Middle frontal gyrus (tissue), 1 donor: Measurements from ENCODE around the gene MORC3.
"Not testable (repeated sequence)": the region's sequence is repeated elsewhere in the genome, so short reads cannot be mapped to it uniquely, and the experiment has no call there.

Source experiments
- DNase-seq: peaks from one replicate; pipeline ENCODE4 v3.0.0-alpha.2; 2015; ENCODE audit warnings: low spot score; ENCODE audit errors: extremely low spot score

MORC3 gene, protein sequence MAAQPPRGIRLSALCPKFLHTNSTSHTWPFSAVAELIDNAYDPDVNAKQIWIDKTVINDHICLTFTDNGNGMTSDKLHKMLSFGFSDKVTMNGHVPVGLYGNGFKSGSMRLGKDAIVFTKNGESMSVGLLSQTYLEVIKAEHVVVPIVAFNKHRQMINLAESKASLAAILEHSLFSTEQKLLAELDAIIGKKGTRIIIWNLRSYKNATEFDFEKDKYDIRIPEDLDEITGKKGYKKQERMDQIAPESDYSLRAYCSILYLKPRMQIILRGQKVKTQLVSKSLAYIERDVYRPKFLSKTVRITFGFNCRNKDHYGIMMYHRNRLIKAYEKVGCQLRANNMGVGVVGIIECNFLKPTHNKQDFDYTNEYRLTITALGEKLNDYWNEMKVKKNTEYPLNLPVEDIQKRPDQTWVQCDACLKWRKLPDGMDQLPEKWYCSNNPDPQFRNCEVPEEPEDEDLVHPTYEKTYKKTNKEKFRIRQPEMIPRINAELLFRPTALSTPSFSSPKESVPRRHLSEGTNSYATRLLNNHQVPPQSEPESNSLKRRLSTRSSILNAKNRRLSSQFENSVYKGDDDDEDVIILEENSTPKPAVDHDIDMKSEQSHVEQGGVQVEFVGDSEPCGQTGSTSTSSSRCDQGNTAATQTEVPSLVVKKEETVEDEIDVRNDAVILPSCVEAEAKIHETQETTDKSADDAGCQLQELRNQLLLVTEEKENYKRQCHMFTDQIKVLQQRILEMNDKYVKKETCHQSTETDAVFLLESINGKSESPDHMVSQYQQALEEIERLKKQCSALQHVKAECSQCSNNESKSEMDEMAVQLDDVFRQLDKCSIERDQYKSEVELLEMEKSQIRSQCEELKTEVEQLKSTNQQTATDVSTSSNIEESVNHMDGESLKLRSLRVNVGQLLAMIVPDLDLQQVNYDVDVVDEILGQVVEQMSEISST

GRCh38 chr21:36319767-36320420 is at the start of gene MORC3:
Gene MORC3 (plus strand): TSS chr21:36320197. CDS start chr21:36320265, 68 bp downstream.
- peak; percentile 99 for DNase-seq

DNA sequence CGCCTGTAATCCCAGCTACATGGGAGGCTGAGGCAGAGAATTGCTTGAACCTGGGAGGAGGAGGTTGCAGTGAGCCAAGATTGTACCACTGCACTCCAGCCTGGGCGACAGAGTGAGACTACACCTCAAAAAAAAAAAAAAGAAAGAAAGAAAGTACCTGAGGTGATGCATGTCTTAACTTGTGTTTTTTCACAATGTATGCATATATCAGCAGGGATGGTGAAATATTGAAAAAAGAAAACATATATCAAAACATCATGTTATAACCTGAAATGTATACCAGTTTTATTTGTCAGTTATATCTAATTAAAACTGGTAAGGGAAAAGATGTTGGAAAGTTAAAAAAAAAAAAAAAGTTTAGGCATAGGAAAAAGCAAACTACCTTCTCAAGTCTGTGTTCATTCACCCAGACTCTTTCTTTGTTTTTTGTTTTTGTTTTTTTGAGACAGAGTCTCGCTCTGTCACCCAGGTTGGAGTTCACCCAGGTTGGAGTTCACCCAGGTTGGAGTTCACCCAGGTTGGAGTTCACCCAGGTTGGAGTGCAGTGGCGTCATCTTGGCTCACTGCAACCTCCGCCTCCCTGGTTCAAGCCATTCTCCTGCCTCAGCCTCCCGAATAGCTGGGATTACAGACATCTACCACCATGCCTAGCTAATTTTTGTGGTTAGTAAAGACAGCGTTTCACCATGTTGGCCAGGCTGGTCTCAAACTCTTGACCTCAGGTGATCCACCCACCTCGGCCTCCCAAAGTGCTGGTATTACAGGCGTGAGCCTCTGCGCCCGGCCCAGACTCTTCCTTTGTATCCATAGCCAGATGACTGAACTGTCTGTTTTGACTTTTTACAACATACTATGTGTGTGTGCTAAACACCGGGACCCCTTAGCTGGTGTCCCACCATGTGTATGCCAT is 49.0 kb upstream of the MORC3 start:
- DNase-seq = not testable (repeated sequence)

GRCh38 chr21:36274128-36274527 is 45.9 kb upstream of the MORC3 start:
- DNase-seq = no peak

GRCh38 chr21:36282568-36283230 is 37.3 kb upstream of the MORC3 start:
- DNase-seq = no peak

- not testable (repeated sequence) for DNase-seq
Observed at GRCh38 chr21:36283231-36283622, 36.8 kb upstream of the MORC3 start.

GRCh38 chr21:36288651-36289243 is 31.2 kb upstream of the MORC3 start:
- DNase-seq = no peak

- no peak for DNase-seq
Observed at GRCh38 chr21:36291509-36291908, 28.5 kb upstream of the MORC3 start.

GRCh38 chr21:36297406-36297937 is 22.5 kb upstream of the MORC3 start:
- DNase-seq = no peak

DNA sequence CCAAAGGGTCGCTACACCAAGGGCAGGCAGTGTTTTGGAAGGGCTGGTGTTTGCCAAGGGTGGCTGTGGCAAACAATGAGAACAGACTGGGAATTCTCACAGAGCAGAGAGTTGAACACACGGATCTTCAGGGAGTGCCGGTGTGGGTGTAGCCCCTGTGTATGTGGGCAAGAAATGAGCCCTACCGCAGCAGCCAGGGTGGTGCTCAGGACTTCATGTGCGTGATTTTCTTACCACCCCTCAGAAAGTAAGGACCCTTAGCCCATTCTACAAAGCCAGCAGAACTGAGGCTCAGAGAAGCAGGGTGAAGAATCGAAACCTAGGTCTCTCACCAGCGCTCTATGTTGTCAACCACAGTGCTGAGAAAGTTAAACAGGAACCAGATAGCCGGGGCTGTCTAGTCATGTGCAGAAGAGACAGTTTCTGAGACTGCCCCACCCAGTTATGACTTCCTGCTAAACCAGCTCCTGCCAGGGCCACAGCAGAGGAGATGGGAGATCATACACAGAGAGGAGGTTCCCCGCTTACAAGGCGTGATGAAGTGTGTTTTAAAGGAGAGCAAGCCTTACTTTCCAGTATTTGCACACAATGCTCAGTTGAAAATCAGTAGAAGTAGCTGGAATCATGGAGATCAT is 21.9 kb upstream of the MORC3 start:
- DNase-seq = no peak

- DNase-seq = no peak
Observed at GRCh38 chr21:36306872-36307534, 13.0 kb upstream of the MORC3 start.

GRCh38 chr21:36310016-36310415 is 10.0 kb upstream of the MORC3 start:
- no peak for DNase-seq

GRCh38 chr21:36313446-36313845 is 6.6 kb upstream of the MORC3 start:
- DNase-seq = not testable (repeated sequence)

DNA sequence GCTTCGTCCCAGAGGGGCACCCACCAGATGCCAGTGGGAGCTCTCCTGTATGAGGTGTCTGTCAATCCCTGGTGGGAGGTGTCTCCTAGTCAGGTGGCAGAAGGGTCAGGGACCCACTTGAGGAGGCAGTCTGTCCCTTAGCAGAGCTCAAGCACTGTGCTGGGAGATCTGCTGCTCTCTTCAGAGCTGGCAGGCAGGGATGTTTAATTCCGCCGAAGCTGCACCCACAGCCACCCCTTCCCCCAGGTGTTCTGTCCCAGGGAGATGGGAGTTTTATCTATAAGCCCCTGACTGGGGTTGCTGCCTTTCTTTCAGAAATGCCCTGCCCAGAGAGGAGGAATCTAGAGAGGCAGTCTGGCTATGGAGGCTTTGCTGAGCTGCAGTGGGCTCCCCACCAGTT is 4.0 kb upstream of the MORC3 start:
- DNase-seq = not testable (repeated sequence)

- DNase-seq = no peak
Observed at GRCh38 chr21:36316872-36317484, 3.0 kb upstream of the MORC3 start.

DNA sequence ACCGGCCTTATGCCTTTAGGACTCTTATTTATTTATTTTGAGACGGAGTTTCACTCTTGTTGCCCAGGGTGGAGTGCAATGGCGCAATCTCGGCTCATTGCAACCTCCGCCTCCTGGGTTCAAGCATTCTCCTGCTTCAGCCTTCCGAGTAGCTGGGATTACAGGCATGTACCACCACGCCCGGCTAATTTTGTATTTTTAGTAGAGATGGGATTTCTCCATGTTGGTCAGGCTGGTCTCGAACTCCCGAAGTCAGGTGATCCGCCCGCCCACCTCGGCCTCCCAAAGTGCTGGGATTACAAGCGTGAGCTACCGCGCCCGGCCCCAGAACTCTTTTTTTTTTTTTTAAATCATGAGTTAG is 611 bp upstream of the MORC3 start:
- DNase-seq = not testable (repeated sequence)

DNA sequence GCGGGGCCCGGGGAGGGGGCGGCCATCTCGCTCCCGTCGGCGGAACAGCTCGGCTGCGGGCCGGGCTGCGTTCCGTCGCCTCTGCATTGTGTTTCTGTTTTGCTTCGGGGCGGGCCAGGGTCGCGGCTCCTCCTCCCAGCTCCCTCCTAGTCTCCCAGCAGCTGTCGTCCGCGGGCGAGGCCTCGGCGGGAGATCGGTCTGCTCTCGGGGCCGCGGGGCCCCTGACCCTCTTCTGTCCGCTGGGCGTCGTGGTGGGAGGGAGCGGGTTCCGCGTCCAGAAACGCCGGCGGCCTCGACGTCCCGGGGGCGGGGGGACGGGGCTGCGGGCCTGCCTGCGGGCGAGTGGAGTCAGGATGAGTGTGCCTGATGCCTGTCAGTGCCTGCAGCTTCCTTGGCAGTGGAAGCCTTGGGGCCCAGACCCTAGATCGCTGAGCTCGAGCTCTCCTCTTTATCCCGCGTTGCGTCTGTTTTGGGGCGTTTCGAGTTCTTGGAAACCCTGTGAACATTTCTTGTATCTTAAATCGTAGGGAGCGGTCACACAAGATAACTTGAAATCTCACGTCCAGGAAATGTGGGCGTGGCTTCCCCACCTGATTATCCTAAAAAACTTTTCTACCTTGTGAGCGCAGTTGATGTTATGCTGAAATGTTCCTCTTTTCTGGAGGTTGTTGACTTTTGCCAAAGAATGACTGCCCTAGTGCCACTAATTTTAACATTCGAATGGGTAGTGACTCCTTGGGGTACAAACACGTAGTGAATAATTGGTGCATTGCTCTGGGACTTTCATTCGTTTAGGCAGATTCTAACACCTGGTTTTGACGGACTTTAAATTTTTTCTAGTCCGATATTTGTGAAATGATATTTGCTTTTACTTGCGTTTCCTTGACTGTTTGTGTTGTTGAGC is 676 bp downstream of the MORC3 start:
- DNase-seq = no peak
